ENCODE measurements around the gene TXNRD1. TPM values are rescaled to one million over a fixed set of nuclear protein-coding genes. Genes with fewer than 3 reads are reported as not detected.
A peak's percentile ranks its signal among the peaks of the same experiment; 100 is the strongest.

Gene TXNRD1
- total RNA-seq, 3 donors from 2014 or later: 76.0 to 117 (median 77.5) TPM

- intact Hi-C loops (cut with DNase I, micrococcal nuclease): no loop called here
- DNase-seq (no peak), ATAC-seq (no peak)
These were observed 57.4 kb downstream of the TXNRD1 start for GRCh38 chr12:104272938-104273337.

DNA sequence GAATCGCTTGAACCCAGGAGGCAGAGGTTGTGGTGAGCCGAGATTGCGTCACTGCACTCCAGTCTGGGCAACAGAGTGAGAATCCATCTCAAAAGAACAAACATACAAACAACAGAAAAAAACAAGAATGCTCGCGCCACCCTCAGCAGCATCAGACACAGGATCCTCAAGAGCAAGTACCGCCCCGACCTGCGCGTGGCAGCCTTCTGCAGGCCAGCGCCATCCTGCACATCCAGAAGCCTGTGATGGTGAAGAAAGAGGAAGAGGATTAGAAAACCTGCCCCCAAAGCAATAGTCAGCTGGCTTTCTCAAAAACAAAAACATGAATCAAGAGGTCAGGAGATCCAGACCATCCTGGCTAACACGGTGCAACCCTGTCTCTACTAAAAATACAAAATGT is 57.9 kb downstream of the TXNRD1 start:
- ATAC-seq (no peak), DNase-seq (no peak)
- Histone ChIP-seq H3K4me3 (no peak overlapping the region), H3K4me1 (ENCODE audit: low read depth) (peaks cover 9% of the 10 kb centered on the region), H3K9me3 (no peaks in the 10 kb centered on the region), H3K36me3 (ENCODE audit: low read depth) (no peaks in the 10 kb centered on the region)
- intact Hi-C loops (cut with DNase I, micrococcal nuclease): no loop called here
- TF ChIP-seq, protein P1, sequence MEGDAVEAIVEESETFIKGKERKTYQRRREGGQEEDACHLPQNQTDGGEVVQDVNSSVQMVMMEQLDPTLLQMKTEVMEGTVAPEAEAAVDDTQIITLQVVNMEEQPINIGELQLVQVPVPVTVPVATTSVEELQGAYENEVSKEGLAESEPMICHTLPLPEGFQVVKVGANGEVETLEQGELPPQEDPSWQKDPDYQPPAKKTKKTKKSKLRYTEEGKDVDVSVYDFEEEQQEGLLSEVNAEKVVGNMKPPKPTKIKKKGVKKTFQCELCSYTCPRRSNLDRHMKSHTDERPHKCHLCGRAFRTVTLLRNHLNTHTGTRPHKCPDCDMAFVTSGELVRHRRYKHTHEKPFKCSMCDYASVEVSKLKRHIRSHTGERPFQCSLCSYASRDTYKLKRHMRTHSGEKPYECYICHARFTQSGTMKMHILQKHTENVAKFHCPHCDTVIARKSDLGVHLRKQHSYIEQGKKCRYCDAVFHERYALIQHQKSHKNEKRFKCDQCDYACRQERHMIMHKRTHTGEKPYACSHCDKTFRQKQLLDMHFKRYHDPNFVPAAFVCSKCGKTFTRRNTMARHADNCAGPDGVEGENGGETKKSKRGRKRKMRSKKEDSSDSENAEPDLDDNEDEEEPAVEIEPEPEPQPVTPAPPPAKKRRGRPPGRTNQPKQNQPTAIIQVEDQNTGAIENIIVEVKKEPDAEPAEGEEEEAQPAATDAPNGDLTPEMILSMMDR (IDR thresholded peaks at IDR 0.05): no peak

More at GRCh38 chr12:104272938-104273337, 57.4 kb downstream of the TXNRD1 start:
- Histone ChIP-seq H3K9me3 (no peaks in the 10 kb centered on the region), H3K4me3 (no peak overlapping the region), H3K36me3 (ENCODE audit: low read depth) (no peaks in the 10 kb centered on the region), H3K4me1 (ENCODE audit: low read depth) (peaks cover 9% of the 10 kb centered on the region)
- TF ChIP-seq, protein P1 (IDR thresholded peaks at IDR 0.05): no peak

- TF ChIP-seq, protein P1 (IDR thresholded peaks at IDR 0.05): no peak
- H3K4me1 ChIP-seq (ENCODE audit: low read depth): peaks cover 9% of the 10 kb centered on the region
- no peak overlapping the region for H3K4me3 ChIP-seq
- DNase-seq: no peak
- no peak for ATAC-seq
- intact Hi-C loops (cut with DNase I, micrococcal nuclease): no loop called here
- no peaks in the 10 kb centered on the region for H3K36me3 ChIP-seq (ENCODE audit: low read depth)
- no peaks in the 10 kb centered on the region for H3K9me3 ChIP-seq
These were observed 59.2 kb downstream of the TXNRD1 start for GRCh38 chr12:104274811-104275210.

- TF ChIP-seq, protein P1 (IDR thresholded peaks at IDR 0.05): no peak
- DNase-seq: no peak
- Histone ChIP-seq H3K36me3 (ENCODE audit: low read depth) (no peaks in the 10 kb centered on the region), H3K4me3 (no peak overlapping the region), H3K4me1 (ENCODE audit: low read depth) (peaks cover 9% of the 10 kb centered on the region), H3K9me3 (no peaks in the 10 kb centered on the region)
- intact Hi-C loops (cut with DNase I, micrococcal nuclease): no loop called here
- ATAC-seq: peak; percentile 2
These were observed 60.1 kb downstream of the TXNRD1 start for GRCh38 chr12:104275689-104276088.

DNA sequence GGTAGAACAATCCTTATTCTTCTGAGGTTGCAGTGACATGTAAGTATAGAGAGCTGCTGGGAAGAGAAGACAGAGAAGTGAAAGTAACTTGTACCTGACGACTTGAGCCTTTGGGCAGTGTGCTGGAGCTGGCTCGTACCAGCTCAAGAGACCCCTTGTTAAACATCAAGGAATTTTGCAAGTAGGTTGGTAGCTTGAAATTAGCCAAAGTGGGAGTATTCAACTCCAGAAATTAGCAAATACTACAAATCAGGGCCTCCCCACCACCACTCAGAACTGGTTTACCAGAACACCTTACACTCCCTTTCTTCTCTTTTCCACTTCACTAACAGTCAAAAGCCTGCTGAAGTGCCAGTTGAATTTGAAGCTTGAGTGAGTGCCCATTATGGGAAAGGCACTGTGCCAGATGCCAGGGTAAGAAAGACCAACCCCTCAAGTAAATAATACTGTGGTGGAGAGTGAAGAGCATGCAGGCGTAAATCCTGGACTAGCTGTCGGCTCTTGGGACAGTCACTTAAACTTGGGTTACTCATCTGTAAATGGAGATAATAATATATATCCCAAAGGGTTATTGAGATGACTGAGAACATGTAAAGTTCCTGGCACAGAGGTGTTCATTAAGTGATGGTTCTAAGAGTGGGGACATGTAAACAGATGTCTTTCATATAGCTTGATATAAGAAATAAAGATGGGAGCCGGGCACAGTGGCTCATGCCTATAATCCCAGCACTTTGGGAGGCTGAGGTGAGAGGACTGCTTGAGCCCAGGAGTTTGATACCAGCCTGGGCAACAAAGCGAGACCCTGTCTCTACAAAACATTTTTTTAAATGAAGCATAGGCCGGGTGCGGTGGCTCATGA is 60.9 kb downstream of the TXNRD1 start:
- H3K4me1 ChIP-seq (ENCODE audit: low read depth): peaks cover 9% of the 10 kb centered on the region
- H3K4me3 ChIP-seq: no peak overlapping the region
- H3K9me3 ChIP-seq: no peaks in the 10 kb centered on the region
- TF ChIP-seq, protein P1 (IDR thresholded peaks at IDR 0.05): no peak
- ATAC-seq (peak; percentile 71), DNase-seq (peak in 1 of 3 donors; percentile 35)
- intact Hi-C loops (cut with DNase I, micrococcal nuclease): no loop called here
- no peaks in the 10 kb centered on the region for H3K36me3 ChIP-seq (ENCODE audit: low read depth)

All from mucosa of descending colon (tissue), 3 donors.